Heart right ventricle (tissue), 16 donors: ENCODE results near the gene LRRN2. TPM values are rescaled to one million over a fixed set of nuclear protein-coding genes. Genes with fewer than 3 reads are reported as not detected.
"Not testable (repeated sequence)": the region's sequence is repeated elsewhere in the genome, so short reads cannot be mapped to it uniquely, and the experiment has no call there.

Experiments used
- ATAC-seq, 8 donors: fragments of 200-7000 bp; cut with Tn5 transposase; one replicate each; pipeline ENCODE4 v1.9.1; 2020; ENCODE audit warnings: mild to moderate bottlenecking in 8 of 8, moderate library complexity in 8 of 8, moderate number of reproducible peaks in 1 of 8
- DNase-seq, 2 donors: peaks; one replicate each; pipeline ENCODE4 v3.0.0-alpha.2; 2020
- H3K27ac ChIP-seq, 10 donors: fragments of 200-600 bp; sonication (generic) in 2 of 10; one replicate each; pipeline versions ENCODE4 v1.5.0 to v1.8.0; 2020 to 2022; ENCODE audit warnings: mild to moderate bottlenecking in 3 of 10
- H3K27me3 ChIP-seq, 7 donors: fragments of 200-600 bp; one replicate each; pipeline ENCODE4 v1.8.0; 2021 to 2022; ENCODE audit warnings: mild to moderate bottlenecking in 2 of 7
- H3K36me3 ChIP-seq, 9 donors: fragments of 200-600 bp; sonication (generic) in 1 of 9; one replicate each; pipeline versions ENCODE4 v1.5.0 to v1.8.0; 2020 to 2022; ENCODE audit warnings: mild to moderate bottlenecking in 2 of 9
- H3K4me1 ChIP-seq, 9 donors: fragments of 200-600 bp; sonication (generic) in 1 of 9; one replicate each; pipeline versions ENCODE4 v1.5.0 to v1.8.0; 2020 to 2022; ENCODE audit warnings: mild to moderate bottlenecking in 4 of 9
- H3K4me3 ChIP-seq, 10 donors: fragments of 200-600 bp; sonication (generic) in 2 of 10; one replicate each; pipeline versions ENCODE4 v1.5.0 to v1.8.0; 2020 to 2022; ENCODE audit warnings: mild to moderate bottlenecking in 7 of 10, moderate library complexity in 2 of 10
- H3K9me3 ChIP-seq, 11 donors: fragments of 200-600 bp in 10 of 11; sonication (generic) in 2 of 11; one replicate each; pipeline versions ENCODE4 v1.5.0 to v1.8.0; 2013 to 2022; ENCODE audit warnings: mild to moderate bottlenecking in 2 of 11, control low read depth in 1 of 11, moderate library complexity in 1 of 11
- CTCF ChIP-seq, 9 donors: fragments of 200-600 bp; sonication (generic) in 2 of 9; IDR thresholded peaks; one replicate each; pipeline versions ENCODE4 v1.5.0 to v1.8.0; 2021 to 2022; ENCODE audit warnings: antibody characterized with exemption in 9 of 9, mild to moderate bottlenecking in 5 of 9, moderate library complexity in 1 of 9
- WGBS, 2 donors: extraction: QIAGEN DNeasy Blood & Tissue Kit; methylation state at CpG; one replicate each; pipeline ENCODE4 v1.1.7; 2013; ENCODE audit warnings: inconsistent platforms in 1 of 2; 5-methylcytosine and 5-hydroxymethylcytosine counted together
- intact Hi-C, 10 donors: fragments of 100-400 bp; cut with DNase I; formaldehyde crosslinking; loops; one replicate each; pipeline versions ENCODE4 v1.11.1 to v1.14.2; 2022
- polyA plus RNA-seq, 2 donors: library from polyadenylated mRNA; stranded (reverse); fragments of 200-250 nt; gene quantifications; one replicate each; pipeline ENCODE4 v1.2.3, GENCODE V29; 2013
- total RNA-seq, 10 donors: library from RNA; stranded (reverse); fragmentation: NEBNext Ultra II Directional in 3 of 10; extraction: Animal tissue kit (Norgen Biotek cat#: 25700) in 3 of 10; gene quantifications; one replicate each; pipeline versions ENCODE4 v1.2.1 to v1.2.4, GENCODE V29; 2021 to 2023
- donor health status: Arrhythmogenic right ventricular cardiomyopathy.
- donor health status: ischemic (EF 13 %, LVEDD 7.1; RV severe dilation, severe dysfunction).
- donor health status: healthy with polysubstance abuse.
- donor health status: DM: no; HTN: yes; CAD: no.
- donor health status: DM: no; HTN: no; CAD: no.
- donor health status: ischemic (EF 25% LVEDD 6.9; RV normal size, moderate dysfunction).
- donor health status: ischemic (EF 25% LVEDD 5.7; RV mildly dilated, moderate dysfunction).
- donor health status: healthy.
- donor health status: DM: yes; HTN: yes; CAD: no.
- donor health status: Ischemic cardiomyopathy.
- donor health status: ischemic (EF 35%, LVEDD 5.7; RV mildly dilated, moderate dysfunction).
- donor health status: nonischemic (EF 11% LVEDD 7.7; RV severe dilation, severe dysfunction).
- donor health status: DM: yes; HTN: yes; CAD: no.
- donor health status: PGD.
- donor health status: ischemic (EF 29% LVEDD 5.4; RV normal size, mild dysfunction).
- donor health status: nonischemic (EF 23%, LVEDD 6.1; RV moderate dilation, normal function).

LRRN2 gene
- total and polyA plus RNA-seq, 12 donors, result 0.73 to 2.9 (median 1.1) TPM

GRCh38 chr1:204572923-204573922, 112.3 kb downstream of the LRRN2 start:
- peaks cover 1 to 14% (median 6%) of the 10 kb centered on the region in 9 donors for H3K4me1 ChIP-seq
- H3K9me3 ChIP-seq, result no peaks in the 10 kb centered on the region
- no peak overlapping the region for H3K27ac ChIP-seq
- intact Hi-C loops, result loop anchor here in 1 of 10 donors (10.0 kb wide), 1 partner anchor 372 kb away; no protein-coding TSS in a partner anchor
- TF ChIP-seq CTCF (IDR thresholded peaks at IDR 0.05), result no peak
- DNase-seq (no peak), ATAC-seq (no peak)
- H3K36me3 ChIP-seq, result peaks cover 0 to 30% (median 0%) of the 10 kb centered on the region in 9 donors
- H3K27me3 ChIP-seq, result no peaks in the 10 kb centered on the region
- 81 to 87% methylated on average over 8 of the region's 8 CpGs for WGBS, 2 donors
- no peak overlapping the region for H3K4me3 ChIP-seq

DNA sequence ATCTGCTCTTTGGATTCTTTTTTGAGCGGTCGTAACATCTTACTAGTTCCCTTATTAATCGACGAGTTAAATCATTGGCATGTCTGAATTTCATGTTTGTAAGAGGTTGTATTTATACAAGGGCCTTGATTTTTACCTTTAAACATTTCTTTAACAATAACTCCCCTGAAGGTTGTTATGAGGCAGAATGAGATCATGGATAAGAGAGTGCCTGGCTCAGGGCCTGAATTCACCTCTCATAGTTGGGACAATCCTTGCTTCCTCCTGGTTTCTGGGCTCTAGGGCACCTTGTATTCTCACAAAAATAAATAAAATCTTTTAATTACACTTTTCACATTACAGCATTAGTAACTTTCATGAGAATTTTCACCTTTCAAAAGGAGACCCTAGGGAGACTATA, 113.9 kb downstream of the LRRN2 start:
- DNase-seq, result no peak
- intact Hi-C loops, result loop anchor here in 1 of 10 donors (10.0 kb wide), 1 partner anchor 373 kb away; no protein-coding TSS in a partner anchor
- H3K27me3 ChIP-seq, result no peaks in the 10 kb centered on the region
- 93 to 95% methylated on average over 4 of the region's 4 CpGs for WGBS, 2 donors
- no peak for TF ChIP-seq CTCF (IDR thresholded peaks at IDR 0.05)
- ATAC-seq, result no peak
- H3K4me1 ChIP-seq, result peaks cover 0 to 14% (median 4%) of the 10 kb centered on the region in 9 donors
- peaks cover 0 to 45% (median 0%) of the 10 kb centered on the region in 9 donors for H3K36me3 ChIP-seq
- no peaks in the 10 kb centered on the region for H3K9me3 ChIP-seq
- H3K27ac ChIP-seq, result no peak overlapping the region
- H3K4me3 ChIP-seq, result no peak overlapping the region

DNA sequence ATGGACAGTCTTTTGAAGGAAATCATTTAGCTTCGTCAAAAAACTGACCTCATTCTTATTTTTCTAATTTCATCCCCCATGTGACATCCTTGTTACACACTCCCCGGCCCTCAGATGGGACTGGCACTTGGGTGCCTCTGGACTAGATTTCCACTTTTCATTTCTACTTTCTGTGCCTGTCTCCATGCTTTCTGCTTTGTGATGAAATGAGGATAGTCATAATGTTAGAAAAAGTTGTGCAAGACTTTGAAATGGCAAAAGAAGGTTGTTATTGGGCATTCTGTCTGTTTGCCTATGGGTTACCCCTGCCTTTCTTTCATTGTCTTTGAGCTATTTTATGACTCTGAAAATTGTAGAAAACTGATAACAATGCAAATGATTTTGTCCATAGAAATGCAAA, 114.4 kb downstream of the LRRN2 start:
- no peak for TF ChIP-seq CTCF (IDR thresholded peaks at IDR 0.05)
- Histone ChIP-seq H3K27ac (no peak overlapping the region), H3K27me3 (no peaks in the 10 kb centered on the region), H3K9me3 (no peaks in the 10 kb centered on the region), H3K4me3 (no peak overlapping the region), H3K36me3 (peaks cover 0 to 45% (median 0%) of the 10 kb centered on the region in 9 donors), H3K4me1 (peaks cover 0 to 14% (median 4%) of the 10 kb centered on the region in 9 donors)
- WGBS, 2 donors, result 93 to 99% methylated on average over 2 of the region's 2 CpGs
- ATAC-seq (no peak), DNase-seq (no peak)
- intact Hi-C loops, result loop anchor here in 1 of 10 donors (10.0 kb wide), 1 partner anchor 374 kb away; no protein-coding TSS in a partner anchor

- intact Hi-C loops, result loop anchor here in 1 of 10 donors (10.0 kb wide), 1 partner anchor 375 kb away; no protein-coding TSS in a partner anchor
- Histone ChIP-seq H3K4me1 (peaks cover 0 to 16% (median 4%) of the 10 kb centered on the region in 9 donors), H3K36me3 (peaks cover 0 to 45% (median 0%) of the 10 kb centered on the region in 9 donors)
- H3K27ac ChIP-seq, DNase-seq, ATAC-seq, H3K9me3 ChIP-seq, H3K4me3 ChIP-seq, H3K27me3 ChIP-seq: not testable (repeated sequence)
- WGBS, 2 donors, result 65 to 79% methylated on average over 3 of the region's 3 CpGs
Observed at GRCh38 chr1:204570021-204570420, 115.5 kb downstream of the LRRN2 start.
